OCI-LY7 (cell line): ENCODE results near the gene CHD2. TPM values are rescaled to one million over a fixed set of nuclear protein-coding genes. Genes with fewer than 3 reads are reported as not detected.

ENCODE experiments used
- BruUV-seq: library from RNA; stranded (reverse); fragments of 400-500 nt; replicated peaks from 2 replicates; lab custom pipeline; 2021; lab: Mats Ljungman, UMichigan
- CTCF ChIA-PET: fragments of 300-600 bp; sonication (Branson Sonifier 250); formaldehyde crosslinking; loops from one replicate; lab custom pipeline; 2022; ENCODE audit warnings: antibody characterized with exemption; ENCODE audit not compliant: unreplicated experiment; lab: Charles Lee
- POLR2A ChIA-PET: fragments of 300-600 bp; sonication (Branson Sonifier 250); formaldehyde crosslinking; loops from one replicate; lab custom pipeline; 2022; ENCODE audit warnings: antibody characterized with exemption; lab: Charles Lee
- DNase-seq: peaks from one replicate; pipeline ENCODE4 v3.0.0-alpha.2; 2015; ENCODE audit warnings: low spot score
- H2AFZ ChIP-seq: fragments of 200-600 bp; sonication (generic), shearing (Covaris generic); 2 replicates; pipeline ENCODE4 v1.6.1; 2014; ENCODE audit warnings: mild to moderate bottlenecking, antibody characterized with exemption, low read length, moderate library complexity
- H3K27ac ChIP-seq: fragments of 200-600 bp; sonication (generic); 2 replicates; pipeline ENCODE4 v1.5.1; 2014; ENCODE audit warnings: mixed run types, low read depth, mild to moderate bottlenecking, moderate library complexity, low read length, inconsistent platforms; ENCODE audit not compliant: poor library complexity, severe bottlenecking
- H3K36me3 ChIP-seq: fragments of 200-600 bp; sonication (generic); 2 replicates; pipeline ENCODE4 v1.6.1; 2014; ENCODE audit warnings: mild to moderate bottlenecking, antibody characterized with exemption, low read length, moderate library complexity, mixed read lengths; ENCODE audit not compliant: insufficient read depth
- H3K4me1 ChIP-seq: fragments of 200-600 bp; sonication (generic); 2 replicates; pipeline ENCODE4 v1.5.1; 2014; ENCODE audit warnings: mild to moderate bottlenecking, low read length; ENCODE audit not compliant: insufficient read depth, poor library complexity, severe bottlenecking
- H3K4me2 ChIP-seq: fragments of 200-600 bp; sonication (generic); 2 replicates; pipeline ENCODE4 v1.6.1; 2014; ENCODE audit warnings: mild to moderate bottlenecking, low read length
- H3K4me3 ChIP-seq: fragments of 200-600 bp; sonication (generic); 2 replicates; pipeline ENCODE4 v1.5.1; 2014; ENCODE audit warnings: mild to moderate bottlenecking, low read depth, low read length; ENCODE audit not compliant: poor library complexity, severe bottlenecking
- H3K79me2 ChIP-seq: fragments of 200-600 bp; sonication (generic); 2 replicates; pipeline ENCODE4 v1.6.1; 2016; ENCODE audit warnings: low read depth, mild to moderate bottlenecking, low read length, moderate library complexity, mixed read lengths; ENCODE audit not compliant: insufficient read depth
- H3K9me2 ChIP-seq: fragments of 200-600 bp; sonication (generic); 2 replicates; pipeline ENCODE4 v1.6.1; 2016; ENCODE audit warnings: mild to moderate bottlenecking, low read length, mixed read lengths; ENCODE audit not compliant: insufficient read depth
- H3K9me3 ChIP-seq: fragments of 200-600 bp; sonication (generic); 2 replicates; pipeline ENCODE4 v1.6.1; 2014; ENCODE audit warnings: mild to moderate bottlenecking, mixed run types, low read length, mixed read lengths
- H4K20me1 ChIP-seq: fragments of 200-600 bp; sonication (generic); 2 replicates; pipeline ENCODE4 v1.6.1; 2014; ENCODE audit warnings: mild to moderate bottlenecking, antibody characterized with exemption, low read length, moderate library complexity, mixed read lengths; ENCODE audit not compliant: insufficient read depth
- CTCF ChIP-seq: fragments of 200-600 bp; sonication (generic); conservative IDR thresholded peaks from 2 replicates; pipeline ENCODE4 v1.5.1; 2014; ENCODE audit warnings: mild to moderate bottlenecking, antibody characterized with exemption, low read length, moderate library complexity, mixed read lengths
- EZH2phosphoT487 ChIP-seq: fragments of 200-600 bp; sonication (generic); IDR thresholded peaks from 2 replicates; pipeline ENCODE4 v1.6.1; 2018; ENCODE audit warnings: low read depth, borderline replicate concordance, mild to moderate bottlenecking, mixed run types, antibody characterized with exemption, low read length, moderate library complexity, mixed read lengths
- intact Hi-C: fragments of 100-400 bp; cut with micrococcal nuclease; formaldehyde crosslinking; loops from one replicate; pipeline ENCODE4 v1.10.0; 2022; ENCODE audit not compliant: unreplicated experiment
- total RNA-seq, 2 experiments: library from RNA; depleted of rRNA in 1 of 2; stranded (reverse); fragments of >200 nt in 1 of 2; shearing (Covaris generic) in 1 of 2; gene quantifications; 2 replicates each; pipeline ENCODE4 v1.2.3, GENCODE V29; 2014 to 2022

Gene CHD2
- total RNA-seq, 2 experiments from 2014 or later: 133 to 213 TPM

- intact Hi-C loops: no loop called here
- DNase-seq: no peak
- Histone ChIP-seq H3K4me1 (no peaks in the 10 kb centered on the region), H2AFZ (no peak overlapping the region), H3K4me2 (no peak overlapping the region), H3K9me3 (no peaks in the 10 kb centered on the region), H3K36me3 (no peaks in the 10 kb centered on the region), H3K9me2 (no peaks in the 10 kb centered on the region), H3K79me2 (no peaks in the 10 kb centered on the region), H3K4me3 (no peak overlapping the region), H3K27ac (no peak overlapping the region), H4K20me1 (no peaks in the 10 kb centered on the region)
- POLR2A ChIA-PET: no interaction called here
- BruUV-seq: no TSS peak
- CTCF ChIA-PET: no interaction called here
- TF ChIP-seq EZH2phosphoT487 (no peak), CTCF (no peak)
These were observed 171.4 kb downstream of the CHD2 start for GRCh38 chr15:93071469-93071936.

- Histone ChIP-seq H3K27ac (no peak overlapping the region), H3K79me2 (no peaks in the 10 kb centered on the region), H3K9me2 (no peaks in the 10 kb centered on the region), H3K4me1 (no peaks in the 10 kb centered on the region), H4K20me1 (no peaks in the 10 kb centered on the region), H3K4me2 (no peak overlapping the region), H3K4me3 (no peak overlapping the region), H3K36me3 (no peaks in the 10 kb centered on the region), H2AFZ (no peak overlapping the region), H3K9me3 (no peaks in the 10 kb centered on the region)
- intact Hi-C loops: no loop called here
- BruUV-seq: no TSS peak
- ChIA-PET CTCF (no interaction called here), POLR2A (no interaction called here)
- TF ChIP-seq EZH2phosphoT487: no peak
- no peak for TF ChIP-seq CTCF
- DNase-seq: no peak
These were observed 171.9 kb downstream of the CHD2 start for GRCh38 chr15:93072011-93072410.

- no peaks in the 10 kb centered on the region for H3K36me3 ChIP-seq
- no peak overlapping the region for H2AFZ ChIP-seq
- TF ChIP-seq CTCF (no peak), EZH2phosphoT487 (no peak)
- H3K4me1 ChIP-seq: no peaks in the 10 kb centered on the region
- no peak for DNase-seq
- H3K27ac ChIP-seq: no peak overlapping the region
- H4K20me1 ChIP-seq: no peaks in the 10 kb centered on the region
- no peaks in the 10 kb centered on the region for H3K9me2 ChIP-seq
- no TSS peak for BruUV-seq
- no peak overlapping the region for H3K4me3 ChIP-seq
- H3K9me3 ChIP-seq: no peaks in the 10 kb centered on the region
- no peak overlapping the region for H3K4me2 ChIP-seq
- intact Hi-C loops: no loop called here
- CTCF ChIA-PET: no interaction called here
- H3K79me2 ChIP-seq: no peaks in the 10 kb centered on the region
- POLR2A ChIA-PET: no interaction called here
These were observed 172.6 kb downstream of the CHD2 start for GRCh38 chr15:93072411-93073394.
